Body of pancreas (tissue), 4 donors: ENCODE data around the gene METTL2A.

Source experiments
- CTCF ChIP-seq, 7 experiments: fragments of 450-650 bp in 4 of 7; fragments of 200-600 bp in 3 of 7; sonication (generic) in 3 of 7; IDR thresholded peaks; one replicate each; pipeline ENCODE4 v1.5.1; 2016 to 2019; ENCODE audit warnings: antibody characterized with exemption in 7 of 7
- POLR2A ChIP-seq, 3 donors: fragments of 450-650 bp; IDR thresholded peaks; one replicate each; pipeline ENCODE4 v1.6.1; 2016; ENCODE audit warnings: antibody characterized with exemption in 3 of 3, mild to moderate bottlenecking in 2 of 3

DNA sequence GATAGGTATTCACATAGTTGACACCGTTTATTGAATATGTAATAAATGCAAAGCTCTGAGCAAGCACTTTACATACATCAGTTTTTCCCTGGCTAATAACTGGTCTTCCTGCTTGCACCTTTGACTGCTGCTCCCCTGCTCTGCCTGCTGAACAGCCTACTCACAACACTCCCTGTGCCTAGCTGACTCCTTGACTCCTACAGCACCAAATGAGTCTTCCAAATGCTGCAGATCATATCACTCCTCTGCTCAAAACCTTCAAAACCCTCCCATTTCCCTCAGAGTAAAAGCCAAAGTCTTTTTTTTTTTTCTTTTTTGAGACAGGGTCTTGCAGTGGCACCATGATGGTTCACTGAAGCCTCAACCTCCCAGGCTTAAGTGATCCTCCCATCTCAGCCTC lies 24.8 kb upstream of the METTL2A start:
- TF ChIP-seq CTCF (IDR thresholded peaks at IDR 0.05) (no peak), POLR2A (IDR thresholded peaks at IDR 0.05) (no peak)
